Measurements from ENCODE around the gene SPART. TPM values are rescaled to one million over a fixed set of nuclear protein-coding genes. Genes with fewer than 3 reads are reported as not detected.

Gene SPART
- total RNA-seq, 1 donor from 2014 or later: 76.5 TPM

DNA sequence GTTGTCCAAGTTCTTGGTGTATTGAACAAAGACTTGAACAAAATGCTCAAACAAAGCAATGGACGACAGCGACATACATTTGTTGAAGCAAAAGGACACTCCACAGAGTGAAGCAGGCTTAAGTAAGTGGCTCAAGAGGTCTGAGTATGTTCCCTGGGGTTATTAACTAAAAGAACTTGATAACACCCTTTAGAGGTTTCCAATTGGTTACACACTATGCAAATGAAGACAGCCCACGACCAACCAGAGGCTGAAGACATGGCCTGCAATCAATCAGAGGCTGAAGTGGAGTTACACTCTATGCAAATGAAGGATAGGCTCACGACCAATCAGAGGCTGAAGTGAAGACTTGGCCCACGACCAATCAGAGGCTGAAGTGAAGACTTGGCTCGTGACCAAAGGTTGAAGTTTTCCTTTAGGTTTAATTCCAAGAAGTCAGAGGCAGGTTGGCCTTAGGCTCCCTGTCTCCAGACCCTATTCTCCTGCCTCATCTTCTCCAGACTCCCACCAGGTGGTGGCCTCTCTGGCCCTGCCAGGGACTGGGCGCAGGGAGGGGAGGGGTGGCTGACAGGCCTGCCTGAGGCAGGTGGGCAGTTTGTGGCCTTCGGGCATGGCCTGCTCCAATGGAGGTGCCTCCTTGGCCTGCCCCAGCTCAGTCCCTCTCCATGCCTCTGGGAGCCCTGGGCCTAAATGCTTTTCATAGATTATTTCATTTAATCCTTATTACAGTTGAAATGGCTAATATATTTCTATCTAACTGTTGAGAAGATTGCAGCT, 86.6 kb downstream of the SPART start:
- Mint-ChIP-seq H3K36me3 (ENCODE audit: insufficient read depth) (no peaks in the 10 kb centered on the region), H3K9me3 (ENCODE audit: low read depth) (no peaks in the 10 kb centered on the region), H3K27me3 (no peaks in the 10 kb centered on the region), H3K4me3 (ENCODE audit: low read depth) (no peak overlapping the region), H3K4me1 (ENCODE audit: low read depth) (peaks cover 5% of the 10 kb centered on the region), H3K27ac (no peak overlapping the region)
- DNase-seq (ENCODE audit: low spot score, unreplicated experiment): no peak
- TF ChIP-seq, protein P1, sequence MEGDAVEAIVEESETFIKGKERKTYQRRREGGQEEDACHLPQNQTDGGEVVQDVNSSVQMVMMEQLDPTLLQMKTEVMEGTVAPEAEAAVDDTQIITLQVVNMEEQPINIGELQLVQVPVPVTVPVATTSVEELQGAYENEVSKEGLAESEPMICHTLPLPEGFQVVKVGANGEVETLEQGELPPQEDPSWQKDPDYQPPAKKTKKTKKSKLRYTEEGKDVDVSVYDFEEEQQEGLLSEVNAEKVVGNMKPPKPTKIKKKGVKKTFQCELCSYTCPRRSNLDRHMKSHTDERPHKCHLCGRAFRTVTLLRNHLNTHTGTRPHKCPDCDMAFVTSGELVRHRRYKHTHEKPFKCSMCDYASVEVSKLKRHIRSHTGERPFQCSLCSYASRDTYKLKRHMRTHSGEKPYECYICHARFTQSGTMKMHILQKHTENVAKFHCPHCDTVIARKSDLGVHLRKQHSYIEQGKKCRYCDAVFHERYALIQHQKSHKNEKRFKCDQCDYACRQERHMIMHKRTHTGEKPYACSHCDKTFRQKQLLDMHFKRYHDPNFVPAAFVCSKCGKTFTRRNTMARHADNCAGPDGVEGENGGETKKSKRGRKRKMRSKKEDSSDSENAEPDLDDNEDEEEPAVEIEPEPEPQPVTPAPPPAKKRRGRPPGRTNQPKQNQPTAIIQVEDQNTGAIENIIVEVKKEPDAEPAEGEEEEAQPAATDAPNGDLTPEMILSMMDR (IDR thresholded peaks at IDR 0.05; ENCODE audit: unreplicated experiment): no peak

DNA sequence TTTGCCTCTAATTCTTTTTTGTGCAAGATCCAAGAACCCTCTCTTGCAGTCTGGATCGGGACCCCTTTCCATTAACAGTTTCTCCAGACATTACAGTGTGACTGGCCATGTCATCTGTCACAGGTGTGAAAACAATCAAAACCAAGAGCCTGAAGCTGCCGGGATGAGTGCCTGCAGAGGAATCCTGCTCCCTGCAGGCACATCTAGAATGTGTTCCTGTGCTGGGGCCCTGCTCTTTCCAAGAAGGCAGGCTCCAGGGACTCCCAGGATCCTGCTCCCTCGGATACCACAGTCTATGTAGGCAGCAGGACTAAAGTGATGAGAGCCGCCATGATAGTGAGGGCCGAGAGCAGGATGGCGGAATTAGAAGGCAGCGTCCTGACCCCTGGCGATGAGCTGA, 87.4 kb downstream of the SPART start:
- Mint-ChIP-seq H3K27ac (no peak overlapping the region), H3K4me1 (ENCODE audit: low read depth) (peaks cover 5% of the 10 kb centered on the region), H3K36me3 (ENCODE audit: insufficient read depth) (no peaks in the 10 kb centered on the region), H3K27me3 (no peaks in the 10 kb centered on the region), H3K9me3 (ENCODE audit: low read depth) (no peaks in the 10 kb centered on the region), H3K4me3 (ENCODE audit: low read depth) (no peak overlapping the region)
- TF ChIP-seq, protein P1 (IDR thresholded peaks at IDR 0.05; ENCODE audit: unreplicated experiment): no peak
- DNase-seq (ENCODE audit: low spot score, unreplicated experiment): no peak

Other genes with a start within 250 kb of the SPART start
- 3.8 and 3.9 TPM in 2 replicates for gene DCLK1, start 215.0 kb downstream of the SPART start, total RNA-seq
- gene SOHLH2, start 131.8 kb downstream of the SPART start, total RNA-seq: 0.55 and 0.67 TPM in 2 replicates
- gene CCDC169, start 48.6 kb downstream of the SPART start, total RNA-seq: 5.8 and 6.5 TPM in 2 replicates
- gene CCNA1, start 86.1 kb upstream of the SPART start, total RNA-seq: 0.77 and 1.7 TPM in 2 replicates